ENCODE results near the gene KASH5. TPM values are rescaled to one million over a fixed set of nuclear protein-coding genes. Genes with fewer than 3 reads are reported as not detected.

KASH5 gene
- total RNA-seq, 1 donor = not detected

- Histone ChIP-seq H3K4me1 (ENCODE audit: insufficient read depth, low read length) (peaks cover 31% of the 10 kb centered on the region), H3K27me3 (ENCODE audit: insufficient read depth, low read length) (peaks cover 56% of the 10 kb centered on the region), H3K4me3 (ENCODE audit: low read length) (no peak overlapping the region), H3K9me3 (ENCODE audit: low read depth, low read length) (no peaks in the 10 kb centered on the region)
Measured at GRCh38 chr19:49419173-49419572, 31.1 kb downstream of the KASH5 start.

- Histone ChIP-seq H3K9me3 (ENCODE audit: low read depth, low read length) (no peaks in the 10 kb centered on the region), H3K4me1 (ENCODE audit: insufficient read depth, low read length) (peaks cover 31% of the 10 kb centered on the region), H3K4me3 (ENCODE audit: low read length) (no peak overlapping the region), H3K27me3 (ENCODE audit: insufficient read depth, low read length) (peaks cover 62% of the 10 kb centered on the region)
Measured at GRCh38 chr19:49420227-49420626, 32.2 kb downstream of the KASH5 start.

- H3K27me3 ChIP-seq (ENCODE audit: insufficient read depth, low read length) = peaks cover 72% of the 10 kb centered on the region
- H3K9me3 ChIP-seq (ENCODE audit: low read depth, low read length) = no peaks in the 10 kb centered on the region
- H3K4me1 ChIP-seq (ENCODE audit: insufficient read depth, low read length) = peaks cover 35% of the 10 kb centered on the region
- H3K4me3 ChIP-seq (ENCODE audit: low read length) = no peak overlapping the region
Measured at GRCh38 chr19:49421039-49421877, 33.2 kb downstream of the KASH5 start.

- Histone ChIP-seq H3K27me3 (ENCODE audit: insufficient read depth, low read length) (peaks cover 78% of the 10 kb centered on the region), H3K4me1 (ENCODE audit: insufficient read depth, low read length) (peaks cover 37% of the 10 kb centered on the region), H3K9me3 (ENCODE audit: low read depth, low read length) (no peaks in the 10 kb centered on the region), H3K4me3 (ENCODE audit: low read length) (no peak overlapping the region)
Measured at GRCh38 chr19:49421878-49422202, 33.8 kb downstream of the KASH5 start.

GRCh38 chr19:49422407-49423070 lies 34.5 kb downstream of the KASH5 start:
- H3K27me3 ChIP-seq (ENCODE audit: insufficient read depth, low read length) = peaks cover 84% of the 10 kb centered on the region
- peaks cover 37% of the 10 kb centered on the region for H3K4me1 ChIP-seq (ENCODE audit: insufficient read depth, low read length)
- no peaks in the 10 kb centered on the region for H3K9me3 ChIP-seq (ENCODE audit: low read depth, low read length)
- no peak overlapping the region for H3K4me3 ChIP-seq (ENCODE audit: low read length)

GRCh38 chr19:49423071-49423984 lies 35.3 kb downstream of the KASH5 start, which contains the start of gene PTH2:
PTH2 (minus strand) TSS chr19:49423441; CDS start chr19:49423339, 102 bp downstream.
- no peak within 1 kb of the TSS for H3K4me3 ChIP-seq (ENCODE audit: low read length)
- H3K9me3 ChIP-seq (ENCODE audit: low read depth, low read length) = no peaks in the 10 kb centered on the region
- H3K4me1 ChIP-seq (ENCODE audit: insufficient read depth, low read length) = peaks cover 43% of the 10 kb centered on the region
- peaks cover 90% of the 10 kb centered on the region for H3K27me3 ChIP-seq (ENCODE audit: insufficient read depth, low read length)

GRCh38 chr19:49423985-49424303 lies 35.9 kb downstream of the KASH5 start:
- Histone ChIP-seq H3K27me3 (ENCODE audit: insufficient read depth, low read length) (peaks cover 90% of the 10 kb centered on the region), H3K4me1 (ENCODE audit: insufficient read depth, low read length) (peaks cover 47% of the 10 kb centered on the region), H3K9me3 (ENCODE audit: low read depth, low read length) (no peaks in the 10 kb centered on the region), H3K4me3 (ENCODE audit: low read length) (no peak overlapping the region)

GRCh38 chr19:49425178-49425577 lies 37.1 kb downstream of the KASH5 start, which contains the start of gene GFY:
GFY (plus strand) TSS chr19:49425388; CDS start chr19:49426431, 1,043 bp downstream.
- Histone ChIP-seq H3K4me1 (ENCODE audit: insufficient read depth, low read length) (peaks cover 47% of the 10 kb centered on the region), H3K9me3 (ENCODE audit: low read depth, low read length) (no peaks in the 10 kb centered on the region), H3K4me3 (ENCODE audit: low read length) (no peak within 1 kb of the TSS), H3K27me3 (ENCODE audit: insufficient read depth, low read length) (peaks cover 89% of the 10 kb centered on the region)

GRCh38 chr19:49425922-49426592 lies 38.0 kb downstream of the KASH5 start:
- peaks cover 86% of the 10 kb centered on the region for H3K27me3 ChIP-seq (ENCODE audit: insufficient read depth, low read length)
- no peak overlapping the region for H3K4me3 ChIP-seq (ENCODE audit: low read length)
- H3K9me3 ChIP-seq (ENCODE audit: low read depth, low read length) = no peaks in the 10 kb centered on the region
- peaks cover 43% of the 10 kb centered on the region for H3K4me1 ChIP-seq (ENCODE audit: insufficient read depth, low read length)

- H3K9me3 ChIP-seq (ENCODE audit: low read depth, low read length) = no peaks in the 10 kb centered on the region
- H3K4me1 ChIP-seq (ENCODE audit: insufficient read depth, low read length) = peaks cover 36% of the 10 kb centered on the region
- peaks cover 88% of the 10 kb centered on the region for H3K27me3 ChIP-seq (ENCODE audit: insufficient read depth, low read length)
- H3K4me3 ChIP-seq (ENCODE audit: low read length) = no peak overlapping the region
Measured at GRCh38 chr19:49427339-49427738, 39.3 kb downstream of the KASH5 start.

- no peak overlapping the region for H3K4me3 ChIP-seq (ENCODE audit: low read length)
- H3K27me3 ChIP-seq (ENCODE audit: insufficient read depth, low read length) = peaks cover 88% of the 10 kb centered on the region
- peaks cover 33% of the 10 kb centered on the region for H3K4me1 ChIP-seq (ENCODE audit: insufficient read depth, low read length)
- no peaks in the 10 kb centered on the region for H3K9me3 ChIP-seq (ENCODE audit: low read depth, low read length)
Measured at GRCh38 chr19:49427855-49428546, 40.0 kb downstream of the KASH5 start.

- Histone ChIP-seq H3K9me3 (ENCODE audit: low read depth, low read length) (no peaks in the 10 kb centered on the region), H3K27me3 (ENCODE audit: insufficient read depth, low read length) (peaks cover 88% of the 10 kb centered on the region), H3K4me3 (ENCODE audit: low read length) (no peak overlapping the region), H3K4me1 (ENCODE audit: insufficient read depth, low read length) (peaks cover 31% of the 10 kb centered on the region)
Measured at GRCh38 chr19:49428547-49429451, 40.8 kb downstream of the KASH5 start.

- no peak overlapping the region for H3K4me3 ChIP-seq (ENCODE audit: low read length)
- H3K9me3 ChIP-seq (ENCODE audit: low read depth, low read length) = no peaks in the 10 kb centered on the region
- peaks cover 91% of the 10 kb centered on the region for H3K27me3 ChIP-seq (ENCODE audit: insufficient read depth, low read length)
- H3K4me1 ChIP-seq (ENCODE audit: insufficient read depth, low read length) = peaks cover 29% of the 10 kb centered on the region
Measured at GRCh38 chr19:49430172-49430677, 42.2 kb downstream of the KASH5 start.
